HG02571 (cell line): ENCODE measurements around the gene CDH15.
"Not testable (repeated sequence)": the region's sequence is repeated elsewhere in the genome, so short reads cannot be mapped to it uniquely, and the experiment has no call there.

ENCODE experiments used
- ATAC-seq: cut with Tn5 transposase; IDR thresholded peaks from one replicate; pipeline ENCODE4 v1.9.1; 2021; ENCODE audit warnings: mild to moderate bottlenecking, moderate library complexity; ENCODE audit not compliant: unreplicated experiment

CDH15 gene

DNA sequence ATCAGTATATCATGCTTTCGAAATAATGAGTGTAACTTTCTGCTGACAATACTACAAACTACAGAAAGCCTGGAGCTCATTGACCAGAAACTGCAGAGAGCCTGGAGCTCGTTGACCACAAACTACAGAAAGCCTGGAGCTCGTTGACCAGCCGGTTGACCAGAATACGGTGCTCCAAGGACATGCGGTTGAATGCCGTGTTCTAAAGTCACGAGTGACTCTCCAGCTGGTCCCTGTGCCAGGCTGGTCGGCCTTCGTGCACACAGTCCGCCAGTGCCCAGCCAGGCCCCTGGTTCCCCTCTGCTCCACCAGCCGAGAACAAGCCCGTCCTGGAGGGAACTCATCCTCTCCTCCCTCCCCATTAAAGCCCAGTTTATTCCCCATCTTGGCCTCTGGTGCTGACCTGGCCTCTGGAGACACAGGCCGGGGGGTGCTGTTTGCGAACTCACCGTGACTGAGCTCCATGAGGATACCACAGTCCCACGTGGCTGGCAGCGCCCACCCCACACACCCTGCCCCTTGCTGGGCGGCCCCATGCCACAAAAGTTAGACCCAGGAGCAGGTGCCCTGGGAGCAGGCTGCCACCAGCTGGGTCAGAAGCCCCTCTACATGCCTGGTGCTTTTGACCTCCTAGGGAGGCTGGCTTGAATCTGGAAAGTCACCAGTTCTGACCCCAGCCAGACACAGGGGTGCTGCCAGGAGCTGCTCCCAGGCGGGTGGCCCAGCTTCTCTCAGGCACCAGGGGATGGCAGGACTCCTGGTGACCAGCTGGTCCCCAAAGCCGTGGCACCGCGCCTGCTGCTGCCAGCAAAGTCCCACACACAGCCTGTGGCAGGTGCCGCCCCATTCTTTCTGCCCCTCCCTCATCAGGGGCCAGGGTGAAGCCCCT, 15.5 kb upstream of the CDH15 start:
- no peak for ATAC-seq

DNA sequence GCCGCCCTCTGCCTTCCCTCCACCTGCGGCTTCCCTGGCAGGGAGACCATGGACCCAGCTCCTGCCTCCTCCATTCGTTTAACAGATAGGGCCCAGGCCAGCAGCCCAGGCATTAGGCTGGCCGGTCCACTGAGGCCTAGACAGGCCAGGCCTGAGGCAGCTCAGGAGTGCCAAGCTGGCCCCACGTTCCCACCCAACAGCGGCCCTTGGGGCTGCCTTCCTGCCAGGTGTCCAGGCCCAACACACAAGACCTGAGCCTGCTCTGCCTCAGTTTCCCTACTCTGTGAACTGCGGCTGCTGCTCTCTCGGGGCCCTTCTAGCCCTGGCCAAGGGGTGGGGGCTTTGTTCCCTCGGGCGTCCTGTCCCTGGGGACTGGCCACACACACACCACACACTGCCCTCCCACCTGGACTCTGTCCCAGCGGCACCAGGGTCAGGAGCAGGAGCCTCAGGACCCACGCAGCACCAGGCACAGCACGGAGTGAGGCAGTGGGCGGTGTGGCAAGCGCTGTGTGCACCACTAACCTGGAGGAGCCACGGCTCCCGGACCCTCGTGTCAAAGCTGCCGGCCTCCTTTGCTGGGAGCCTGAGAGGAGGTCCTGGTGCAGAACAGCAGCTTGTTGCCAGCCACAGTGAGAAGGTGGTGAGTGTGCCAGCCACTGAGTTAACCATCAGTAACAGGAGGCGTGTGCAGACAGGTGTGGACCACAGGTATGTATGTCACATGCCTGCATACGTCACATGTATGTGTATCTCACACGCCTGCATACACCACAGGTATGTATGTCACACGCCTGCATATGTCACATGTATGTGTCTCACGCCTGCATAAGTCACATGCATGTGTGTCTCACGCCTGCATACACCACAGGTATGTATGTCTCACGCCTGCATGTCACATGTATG, 14.6 kb upstream of the CDH15 start:
- no peak for ATAC-seq

DNA sequence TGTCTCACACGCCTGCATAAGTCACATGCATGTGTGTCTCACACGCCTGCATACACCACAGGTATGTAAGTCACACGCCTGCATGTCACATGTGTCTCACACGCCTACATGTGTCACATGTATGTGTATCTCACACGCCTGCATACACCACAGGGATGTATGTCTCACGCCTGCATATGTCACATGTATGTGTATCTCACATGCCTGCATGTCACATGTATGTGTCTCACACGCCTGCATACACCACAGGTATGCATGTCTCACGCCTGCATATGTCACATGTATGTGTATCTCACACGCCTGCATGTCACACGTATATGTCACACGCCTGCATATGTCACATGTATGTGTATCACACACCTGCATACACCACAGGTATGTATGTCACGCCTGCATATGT, 13.8 kb upstream of the CDH15 start:
- ATAC-seq, result no peak

DNA sequence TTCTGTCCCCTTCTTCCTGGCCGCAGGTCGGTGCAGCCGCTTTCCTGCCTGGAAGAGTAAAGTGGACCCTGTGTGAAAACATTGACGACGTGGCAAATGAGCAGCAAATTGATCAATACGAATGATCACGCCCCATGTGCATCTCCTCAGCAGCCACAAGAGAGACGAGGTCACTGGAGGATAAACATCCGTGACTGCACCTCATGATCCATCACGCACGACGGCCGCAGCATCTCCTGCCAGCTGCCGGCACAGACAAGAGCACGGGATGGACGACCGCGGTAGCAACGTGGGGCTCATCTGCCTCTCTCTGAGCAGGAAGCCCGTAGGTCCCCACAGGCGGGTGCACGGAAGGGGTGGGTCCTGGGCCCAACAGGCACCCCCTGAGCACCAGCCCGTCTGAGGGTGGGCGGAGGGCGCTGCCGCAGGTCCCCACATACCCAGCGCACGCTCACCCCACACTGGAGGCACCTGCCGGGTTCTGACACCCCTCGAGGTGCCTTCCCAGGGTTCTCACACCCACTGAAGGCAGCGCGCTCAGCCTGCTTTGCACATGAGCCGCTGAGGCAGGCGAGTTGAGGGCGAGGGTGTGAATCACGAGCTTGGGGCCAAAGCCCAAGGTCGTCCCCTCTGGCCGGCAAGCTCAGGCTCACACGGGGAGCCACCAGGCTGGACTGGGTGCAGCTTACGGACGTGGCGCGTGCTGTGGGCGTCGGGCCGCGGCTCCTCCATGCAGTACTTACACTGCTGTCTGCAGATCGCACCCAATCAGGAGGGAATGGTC, 12.3 kb upstream of the CDH15 start:
- no peak for ATAC-seq

DNA sequence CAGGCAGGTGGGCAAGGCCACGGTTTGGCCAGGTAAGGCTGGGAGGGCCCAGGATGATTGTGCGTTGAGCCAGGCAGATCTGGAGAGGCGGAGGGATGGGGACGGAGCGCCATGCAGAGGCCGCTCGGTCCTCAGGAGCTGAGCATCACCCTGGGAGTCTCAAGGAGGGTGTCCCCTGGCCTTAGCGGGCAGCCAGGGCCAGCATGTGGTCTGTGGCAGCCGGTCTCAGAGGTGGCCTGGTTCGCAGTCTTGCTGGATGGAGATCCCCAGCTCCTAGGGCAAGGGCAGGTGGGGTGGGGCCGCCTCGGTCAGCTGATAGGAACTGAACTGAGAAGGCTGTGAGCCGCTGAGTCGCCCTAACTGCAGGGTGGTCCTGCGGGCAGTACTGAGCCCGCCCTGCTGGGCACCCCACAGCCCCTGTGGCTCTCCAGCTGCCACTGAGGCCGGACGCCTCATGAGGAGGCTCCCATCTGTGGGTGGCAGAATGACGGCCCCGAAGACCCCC, 11.6 kb upstream of the CDH15 start:
- ATAC-seq, result no peak

DNA sequence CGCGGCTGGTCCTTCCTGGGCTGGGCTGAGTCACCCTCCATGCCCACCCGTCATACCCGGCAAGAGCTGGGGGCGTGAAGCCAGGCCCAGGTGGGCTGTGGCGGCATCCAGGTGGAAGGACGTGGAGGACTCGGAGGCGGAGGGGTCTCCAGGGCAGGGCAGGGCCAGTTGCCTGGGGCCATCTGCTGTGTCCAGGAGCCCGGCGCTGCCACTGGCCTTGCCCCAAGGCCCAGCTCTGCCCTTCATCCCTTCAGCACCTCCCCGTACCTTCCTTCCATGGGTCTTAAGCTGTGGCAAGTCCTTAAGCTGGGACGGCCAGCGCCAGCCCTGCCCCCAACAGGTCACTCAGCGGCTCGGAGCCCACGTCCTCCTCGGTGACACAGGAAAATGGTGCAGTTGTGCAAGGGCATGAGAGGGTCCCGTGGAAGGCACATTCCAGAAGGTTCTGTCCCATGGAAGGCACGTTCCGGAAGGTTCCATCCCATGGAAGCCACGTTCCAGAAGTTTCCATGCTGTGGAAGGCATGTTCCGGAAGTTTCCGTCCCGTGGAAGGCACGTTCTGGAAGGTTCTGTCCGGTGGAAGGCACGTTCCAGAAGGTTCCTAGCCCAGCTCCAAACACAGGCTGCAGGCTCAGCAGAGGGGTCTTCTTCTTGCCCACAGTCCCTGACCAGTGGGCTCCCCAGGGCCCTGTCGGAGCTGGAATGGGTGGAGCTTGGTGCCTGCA, 10.4 kb upstream of the CDH15 start:
- no peak for ATAC-seq

DNA sequence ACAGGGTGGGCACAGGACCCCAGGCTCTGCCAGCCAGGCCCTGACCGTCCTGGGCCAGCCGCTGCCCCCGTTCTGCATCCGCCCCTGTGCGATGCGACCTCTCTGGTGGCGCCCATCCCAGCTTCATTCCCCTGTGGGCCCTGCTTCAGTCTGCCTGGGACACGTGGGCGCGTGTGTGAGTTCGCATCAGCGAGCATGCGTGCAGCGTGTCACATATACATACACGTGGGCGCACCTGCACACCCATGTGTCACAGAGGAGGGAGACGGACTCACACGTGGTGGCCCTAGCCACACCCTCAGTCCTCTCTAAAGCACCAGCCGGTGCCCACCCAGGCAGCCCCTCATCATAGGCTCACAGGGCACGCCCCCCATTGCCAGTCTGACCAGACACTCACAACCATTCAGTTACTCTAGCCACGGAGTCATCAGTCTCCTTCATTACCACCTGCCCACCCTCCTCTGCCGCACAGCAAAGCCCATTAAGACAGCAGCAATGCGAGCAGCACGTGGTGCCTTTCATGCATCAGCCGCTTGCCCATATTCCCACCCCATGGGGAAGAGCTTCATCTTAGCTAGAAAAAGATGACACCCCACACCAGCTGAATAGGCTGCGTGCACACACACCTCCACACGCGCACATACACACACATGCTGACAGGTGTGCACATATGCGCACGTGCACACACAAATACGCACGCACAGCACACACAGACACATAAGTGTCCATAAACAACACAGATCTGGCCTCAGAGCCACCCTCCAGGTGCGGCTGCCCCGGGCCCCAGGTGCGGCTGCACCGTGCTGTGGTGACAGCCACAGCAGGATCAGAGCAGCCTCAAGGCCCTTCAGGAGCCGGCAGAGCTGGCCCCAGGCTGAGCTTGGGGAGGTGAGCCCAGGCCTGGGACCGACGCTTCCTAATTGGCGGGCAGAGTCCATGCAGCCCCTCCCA, 9.5 kb upstream of the CDH15 start:
- no peak for ATAC-seq

DNA sequence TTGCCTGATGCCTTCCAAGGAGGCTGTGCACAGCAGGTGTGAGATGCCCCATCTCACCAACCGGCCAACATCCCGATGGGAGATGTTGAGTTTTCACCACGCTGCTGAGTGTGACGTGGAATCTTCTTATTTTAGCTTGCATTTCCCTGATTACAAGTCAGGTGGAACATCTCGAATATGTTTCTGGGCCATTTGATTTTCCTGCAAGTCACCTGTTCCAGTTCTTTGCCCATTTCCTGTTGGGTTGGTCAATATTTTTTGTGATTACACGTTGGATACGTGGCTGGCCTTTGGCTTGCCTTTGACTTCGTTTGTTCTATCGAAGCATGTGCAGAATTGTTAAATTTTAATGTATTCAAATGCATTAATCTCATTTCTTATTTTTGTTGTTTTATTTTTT, 8.3 kb upstream of the CDH15 start:
- no peak for ATAC-seq

DNA sequence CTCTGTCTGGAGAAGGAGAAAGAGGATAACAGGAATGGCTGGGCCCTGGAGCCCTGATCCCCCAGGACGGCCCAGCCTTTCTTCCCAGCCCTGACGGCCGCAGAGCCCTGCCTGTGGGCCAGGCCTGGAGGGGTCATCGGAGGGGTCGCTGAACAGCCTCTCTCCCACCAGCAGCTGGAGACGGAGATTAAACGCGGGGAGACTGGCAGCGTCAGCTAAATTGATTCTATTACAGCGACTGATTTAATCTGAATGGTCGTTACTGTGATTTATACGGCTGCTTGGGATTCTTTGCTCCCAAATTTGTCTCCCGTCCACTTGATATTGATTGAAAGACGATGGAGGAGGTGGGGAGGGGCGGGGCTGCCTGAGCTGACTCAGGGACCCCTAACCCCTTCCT, 7.1 kb upstream of the CDH15 start:
- no peak for ATAC-seq

DNA sequence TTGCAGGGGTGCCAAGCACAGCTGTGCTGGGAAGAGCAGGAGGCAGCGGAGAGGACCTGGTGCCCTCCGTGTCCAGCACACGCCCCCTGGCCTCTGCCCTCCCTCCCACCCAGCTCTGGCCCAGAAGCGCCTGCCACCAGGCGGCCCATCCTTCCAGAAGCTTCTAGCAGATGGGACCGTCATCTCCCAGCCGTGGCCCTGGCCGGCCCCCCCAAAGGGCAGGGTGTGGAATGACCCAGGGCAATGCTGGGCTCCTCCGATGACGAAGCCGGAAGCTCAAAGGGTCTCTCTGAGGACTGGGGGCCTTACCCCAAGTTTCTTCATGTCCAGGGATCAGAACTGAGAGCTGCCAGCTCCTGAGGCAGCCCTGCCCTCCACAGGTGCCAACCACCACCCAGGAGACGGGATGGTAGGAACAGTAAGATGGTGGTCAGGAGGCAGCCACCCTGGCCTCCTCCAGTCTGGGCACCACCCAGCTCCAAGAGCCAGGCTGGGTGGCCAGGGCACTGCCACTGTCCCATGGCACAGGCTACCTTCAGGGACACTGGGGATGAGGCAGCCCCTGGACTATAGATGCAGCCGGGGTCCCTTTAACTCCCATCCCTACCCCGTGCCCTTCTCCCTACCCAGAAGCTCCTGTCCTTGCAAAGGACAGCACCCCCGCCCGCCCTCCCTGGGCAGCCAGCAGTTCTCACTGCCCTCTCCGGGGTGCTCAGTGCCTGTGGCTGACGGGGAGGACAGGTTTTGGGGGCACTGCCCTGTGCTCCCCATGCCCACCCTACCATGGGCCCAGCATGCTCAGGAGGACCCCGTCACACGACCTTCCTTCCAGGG, 6.5 kb upstream of the CDH15 start:
- ATAC-seq, result no peak

DNA sequence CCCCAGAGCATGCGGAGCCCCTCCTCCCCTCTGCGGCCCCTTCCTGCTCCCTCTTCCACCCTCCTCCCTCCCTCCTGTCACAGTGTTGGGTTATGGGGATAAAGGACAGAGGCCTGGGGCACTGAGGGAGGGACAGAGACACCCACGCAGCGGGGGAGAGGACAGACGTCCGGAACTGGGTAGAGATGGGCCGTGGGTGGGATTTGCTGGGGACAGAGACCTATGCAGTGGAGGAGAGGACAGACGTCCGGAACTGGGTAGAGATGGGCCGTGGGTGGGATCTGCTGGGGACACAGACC, 5.9 kb upstream of the CDH15 start:
- not testable (repeated sequence) for ATAC-seq

DNA sequence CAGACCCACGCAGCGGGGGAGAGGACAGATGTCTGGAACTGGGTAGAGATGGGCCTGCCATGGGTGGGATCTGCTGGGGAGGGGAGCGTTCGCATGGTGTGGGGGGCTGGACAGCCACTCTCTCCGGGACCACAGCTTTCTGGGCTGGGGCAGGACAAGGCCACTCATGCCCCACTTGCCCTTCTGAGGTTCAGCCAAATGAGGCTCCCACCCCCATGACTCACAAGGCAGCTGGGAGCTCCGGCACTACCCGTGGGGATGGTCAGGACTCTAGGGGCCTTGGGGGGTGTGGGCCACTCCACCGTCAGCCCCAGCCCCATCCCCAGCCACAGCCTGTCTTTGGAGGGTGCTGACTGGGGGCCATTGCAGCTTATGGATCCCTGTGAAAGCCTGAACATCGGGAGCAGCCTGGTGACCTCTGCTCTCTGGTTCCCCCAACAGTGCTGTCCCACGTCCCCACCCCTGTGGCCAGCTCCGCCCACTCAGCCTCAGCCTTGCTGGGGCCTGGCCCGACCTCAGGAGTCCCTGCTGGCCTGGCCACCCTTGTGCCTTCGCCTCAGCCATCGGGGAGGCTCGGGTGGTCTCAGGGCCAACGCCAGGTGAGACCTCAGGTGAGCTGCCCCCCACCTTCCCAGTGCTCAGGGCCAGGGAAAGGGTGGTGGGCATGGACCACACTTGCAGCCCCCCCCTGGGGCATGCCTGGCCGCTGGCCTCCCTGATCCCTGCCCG, 4.7 kb upstream of the CDH15 start:
- no peak for ATAC-seq

DNA sequence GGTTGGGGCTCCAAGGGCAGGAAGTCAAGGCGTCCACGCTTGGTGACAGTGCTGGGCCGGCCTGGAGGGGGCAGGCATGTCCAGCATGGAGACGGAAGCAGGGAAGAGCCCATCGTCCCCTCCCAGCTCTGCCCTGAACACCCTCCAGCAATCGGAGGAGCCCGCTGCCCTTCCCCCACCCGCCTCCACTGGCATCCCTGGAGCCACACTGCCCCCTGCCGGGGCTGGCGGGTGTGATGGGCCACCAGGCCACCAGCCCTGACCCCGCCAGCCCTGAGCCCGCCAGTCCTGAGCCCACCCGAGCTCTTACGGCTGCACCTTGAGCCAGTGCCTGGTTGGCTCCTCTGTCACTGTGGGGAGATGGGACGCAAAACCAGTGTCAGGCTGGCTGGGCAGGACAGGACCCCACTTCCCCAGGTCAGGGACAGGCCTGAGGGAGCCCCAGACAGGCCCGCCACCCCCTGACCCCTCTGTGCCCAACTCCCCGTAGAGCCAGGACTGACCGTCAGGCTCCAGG, 4.1 kb upstream of the CDH15 start:
- no peak for ATAC-seq

DNA sequence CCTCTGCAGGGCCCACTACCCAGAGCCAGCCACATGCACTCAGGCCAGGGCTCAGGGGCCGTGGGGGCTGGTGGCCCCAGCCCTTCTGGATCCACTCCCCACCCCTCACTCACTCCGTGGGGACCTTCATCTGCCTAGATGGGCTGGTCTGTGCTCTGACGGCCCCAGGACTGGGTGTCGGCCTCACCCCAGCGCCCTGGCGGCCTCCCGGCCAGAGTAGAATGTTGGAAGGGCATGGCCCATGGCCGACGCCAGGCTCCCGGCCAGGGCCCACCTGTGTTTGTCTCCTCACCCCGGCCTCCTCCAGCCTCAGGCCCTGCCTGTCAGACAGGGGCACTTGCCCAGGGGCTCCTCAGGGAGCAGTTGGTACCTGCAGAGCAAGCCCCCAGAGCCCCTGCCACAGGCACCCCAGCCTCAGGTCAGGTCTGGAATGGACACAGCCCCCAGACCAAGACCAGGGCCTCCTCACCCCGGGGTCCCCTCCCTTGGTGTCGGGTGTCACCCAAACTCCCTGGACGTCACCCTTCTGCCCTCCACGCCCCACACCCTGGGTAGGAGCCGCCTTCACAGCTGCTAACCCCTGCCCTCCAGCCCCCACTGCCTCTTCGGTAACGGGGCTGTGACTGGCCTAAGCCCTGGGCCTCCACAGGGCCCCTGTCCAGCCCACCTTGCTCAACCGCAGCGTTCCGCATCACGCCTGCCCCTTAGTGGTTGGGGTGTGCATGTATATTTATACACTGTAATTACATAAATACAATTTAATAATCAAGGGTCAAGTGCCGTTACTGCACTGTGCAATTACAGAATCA, 3.0 kb upstream of the CDH15 start:
- ATAC-seq, result no peak

DNA sequence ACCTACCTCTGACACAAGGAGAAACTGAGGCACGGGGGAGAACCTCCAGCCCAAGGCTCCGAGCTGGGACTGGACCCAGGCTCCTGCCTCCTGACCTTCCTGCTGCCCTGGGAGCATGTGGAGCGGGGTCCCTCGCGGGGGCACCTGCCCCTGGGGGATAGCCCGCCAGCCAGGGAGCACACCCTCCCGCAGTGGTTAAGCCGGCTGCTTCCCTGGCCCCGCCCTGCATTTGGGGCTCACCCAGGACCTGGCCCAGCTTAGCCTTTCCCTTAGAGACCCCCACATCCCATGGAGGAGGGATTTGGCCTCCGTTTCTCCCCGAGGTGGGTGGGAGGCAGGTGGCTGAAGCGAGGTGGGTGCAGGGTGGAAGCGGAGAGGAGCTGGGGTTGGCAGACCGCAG, 1.8 kb upstream of the CDH15 start:
- no peak for ATAC-seq

DNA sequence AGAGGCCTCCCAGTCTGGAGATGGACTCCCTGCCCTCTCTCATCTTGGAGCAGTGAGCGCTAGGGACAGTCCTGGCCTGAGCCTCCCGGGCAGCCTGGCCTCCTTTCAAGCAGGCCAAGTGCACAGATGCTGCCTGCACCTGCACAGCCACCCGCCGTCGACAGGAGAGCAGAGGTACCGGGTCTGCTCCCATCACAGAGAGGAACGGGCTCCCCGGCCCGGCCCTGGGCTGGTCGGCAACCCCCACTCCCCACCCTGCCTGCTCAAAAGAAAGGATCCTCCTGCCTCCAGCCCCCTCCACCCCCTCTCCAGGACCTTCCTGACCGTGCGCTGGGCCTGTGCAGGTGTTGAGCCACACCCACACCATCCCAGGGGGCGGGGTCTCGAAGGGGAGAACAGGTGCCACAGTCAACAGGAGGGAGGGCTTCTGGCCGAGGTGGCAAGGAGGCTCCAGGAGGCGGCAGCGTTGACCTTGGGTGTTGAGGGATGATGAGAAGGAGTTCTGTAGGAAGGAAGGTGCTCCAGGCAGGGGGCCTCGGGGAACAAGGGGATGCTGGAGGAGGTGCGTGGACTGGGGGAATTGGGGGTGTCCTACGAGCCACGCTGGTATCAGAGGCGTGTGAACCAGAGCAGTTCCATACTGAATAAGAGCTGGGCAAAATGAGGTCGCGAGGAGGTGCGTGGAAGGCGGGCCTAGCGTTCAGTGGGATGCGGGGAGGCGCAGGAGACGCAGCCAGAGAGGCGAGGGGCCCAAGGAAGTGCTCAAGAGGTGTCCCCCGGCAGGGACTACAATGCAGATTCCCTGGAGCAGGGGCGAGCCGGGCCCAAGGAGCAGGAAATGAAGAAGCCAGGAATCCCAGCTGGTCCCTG, 967 bp upstream of the CDH15 start:
- no peak for ATAC-seq
